Left lung (tissue), 10 donors: ENCODE measurements around the gene WTAP. TPM values are rescaled to one million over a fixed set of nuclear protein-coding genes. Genes with fewer than 3 reads are reported as not detected.

Experiments used
- ATAC-seq: fragments of 200-7000 bp; cut with Tn5 transposase; one replicate; pipeline ENCODE4 v1.9.1; 2020; ENCODE audit warnings: moderate library complexity
- DNase-seq, 4 donors: peaks; one replicate each; pipeline ENCODE4 v3.0.0-alpha.2; 2013 to 2020
- H3K27ac ChIP-seq, 2 donors: fragments of 200-600 bp; sonication (generic) in 1 of 2; one replicate each; pipeline versions ENCODE4 v1.5.0 to v1.8.0; 2020 to 2021
- H3K27me3 ChIP-seq, 2 donors: fragments of 200-600 bp; sonication (generic) in 1 of 2; one replicate each; pipeline versions ENCODE4 v1.5.0 to v1.8.0; 2020 to 2021
- H3K36me3 ChIP-seq, 2 donors: fragments of 200-600 bp; sonication (generic) in 1 of 2; one replicate each; pipeline versions ENCODE4 v1.5.0 to v1.8.0; 2020 to 2021
- H3K4me1 ChIP-seq, 2 donors: fragments of 200-600 bp; one replicate each; pipeline ENCODE4 v1.8.0; 2021
- H3K4me3 ChIP-seq, 2 donors: fragments of 200-600 bp; sonication (generic) in 1 of 2; one replicate each; pipeline versions ENCODE4 v1.5.0 to v1.8.0; 2020 to 2021; ENCODE audit warnings: mild to moderate bottlenecking in 1 of 2
- H3K9me3 ChIP-seq, 2 donors: fragments of 200-600 bp; sonication (generic) in 1 of 2; one replicate each; pipeline versions ENCODE4 v1.5.0 to v1.8.0; 2020 to 2021
- CTCF ChIP-seq, 2 donors: fragments of 200-600 bp; sonication (generic) in 1 of 2; IDR thresholded peaks; one replicate each; pipeline versions ENCODE4 v1.5.0 to v1.8.0; 2021; ENCODE audit warnings: antibody characterized with exemption in 2 of 2
- intact Hi-C, 2 donors: fragments of 100-400 bp; cut with DNase I; formaldehyde crosslinking; loops; one replicate each; pipeline versions ENCODE4 v1.11.2 to v1.14.2; 2022
- polyA plus RNA-seq, 6 donors: library from polyadenylated mRNA; unstranded; fragments of 120-200 nt; gene quantifications; one replicate each; pipeline ENCODE4 v1.2.1, GENCODE V29; 2013; ENCODE audit not compliant: insufficient read length in 6 of 6
- total RNA-seq, 2 donors: library from RNA; stranded (reverse); fragmentation: NEBNext Ultra II Directional; extraction: Animal tissue kit (Norgen Biotek cat#: 25700); gene quantifications; one replicate each; pipeline ENCODE4 v1.2.1, GENCODE V29; 2021
- donor health status: DM: no; HTN: yes; CAD: no.
- donor health status: DM: no; HTN: no; CAD: no.

The WTAP gene
- total and polyA plus RNA-seq, 8 donors: 66.6 to 135 (median 125) TPM

GRCh38 chr6:159713984-159714383, 13.3 kb upstream of the WTAP start:
- H3K9me3 ChIP-seq: no peaks in the 10 kb centered on the region
- H3K4me3 ChIP-seq: no peak overlapping the region
- ATAC-seq (no peak), DNase-seq (no peak)
- intact Hi-C loops: no loop called here
- no peaks in the 10 kb centered on the region for H3K36me3 ChIP-seq
- TF ChIP-seq CTCF (IDR thresholded peaks at IDR 0.05): no peak
- H3K27me3 ChIP-seq: no peaks in the 10 kb centered on the region
- H3K27ac ChIP-seq: no peak overlapping the region
- H3K4me1 ChIP-seq: peaks cover 9 to 45% of the 10 kb centered on the region in 2 donors

GRCh38 chr6:159714404-159714803, 12.9 kb upstream of the WTAP start:
- Histone ChIP-seq H3K36me3 (no peaks in the 10 kb centered on the region), H3K4me1 (peaks cover 9 to 45% of the 10 kb centered on the region in 2 donors), H3K9me3 (no peaks in the 10 kb centered on the region), H3K27ac (peak overlapping the region in 1 of 2 donors; percentile 87), H3K4me3 (no peak overlapping the region), H3K27me3 (no peaks in the 10 kb centered on the region)
- ATAC-seq: no peak
- no peak for TF ChIP-seq CTCF (IDR thresholded peaks at IDR 0.05)
- DNase-seq: no peak
- intact Hi-C loops: no loop called here

- peak overlapping the region; percentile 47 to 87 for H3K27ac ChIP-seq
- TF ChIP-seq CTCF (IDR thresholded peaks at IDR 0.05): no peak
- intact Hi-C loops: no loop called here
Observed at GRCh38 chr6:159715166-159715565, 12.1 kb upstream of the WTAP start.

GRCh38 chr6:159715605-159716004, 11.7 kb upstream of the WTAP start:
- Histone ChIP-seq H3K4me1 (peaks cover 9 to 45% of the 10 kb centered on the region in 2 donors), H3K27ac (peak overlapping the region; percentile 47 to 87), H3K9me3 (no peaks in the 10 kb centered on the region), H3K4me3 (no peak overlapping the region), H3K36me3 (no peaks in the 10 kb centered on the region), H3K27me3 (no peaks in the 10 kb centered on the region)
- DNase-seq (no peak), ATAC-seq (no peak)
- no peak for TF ChIP-seq CTCF (IDR thresholded peaks at IDR 0.05)
- intact Hi-C loops: no loop called here

More at GRCh38 chr6:159715166-159715565, 12.1 kb upstream of the WTAP start:
- Histone ChIP-seq H3K4me1 (peaks cover 9 to 45% of the 10 kb centered on the region in 2 donors), H3K27me3 (no peaks in the 10 kb centered on the region), H3K4me3 (no peak overlapping the region), H3K36me3 (no peaks in the 10 kb centered on the region), H3K9me3 (no peaks in the 10 kb centered on the region)
- DNase-seq (no peak), ATAC-seq (no peak)

- peaks cover 9 to 45% of the 10 kb centered on the region in 2 donors for H3K4me1 ChIP-seq
- intact Hi-C loops: no loop called here
- ATAC-seq: peak; percentile 86
Observed at GRCh38 chr6:159716247-159717096, 10.8 kb upstream of the WTAP start.

More at GRCh38 chr6:159716247-159717096, 10.8 kb upstream of the WTAP start:
- peak overlapping the region; percentile 47 to 87 for H3K27ac ChIP-seq
- H3K27me3 ChIP-seq: no peaks in the 10 kb centered on the region
- no peaks in the 10 kb centered on the region for H3K9me3 ChIP-seq
- TF ChIP-seq CTCF (IDR thresholded peaks at IDR 0.05): no peak
- H3K4me3 ChIP-seq: peak overlapping the region in 1 of 2 donors; percentile 15
- no peaks in the 10 kb centered on the region for H3K36me3 ChIP-seq
- DNase-seq: no peak
